Measurements from ENCODE around the gene PPIE.
"Not testable (repeated sequence)": the region's sequence is repeated elsewhere in the genome, so short reads cannot be mapped to it uniquely, and the experiment has no call there.

- not testable (repeated sequence) for TF ChIP-seq PATZ1 (CRISPR knock-in tag; IDR thresholded peaks at IDR 0.05; ENCODE audit: borderline replicate concordance); RARB (CRISPR knock-in tag; IDR thresholded peaks at IDR 0.05); ZNF70 (CRISPR knock-in tag; IDR thresholded peaks at IDR 0.05)
Observed at GRCh38 chr1:39782685-39783084, 44.0 kb downstream of the PPIE start.
